HCT116 (cell line): Measurements from ENCODE around the gene NUMB. TPM values are rescaled to one million over a fixed set of nuclear protein-coding genes. Genes with fewer than 3 reads are reported as not detected.

Experiments
- ATAC-seq: fragments of 200-7000 bp; cut with Tn5 transposase; 2 replicates; pipeline ENCODE4 v1.9.1; 2020; ENCODE audit warnings: mild to moderate bottlenecking, moderate library complexity
- BruUV-seq: library from RNA; stranded (reverse); fragments of 400-500 nt; replicated peaks from 2 replicates; lab custom pipeline; 2021; lab: Mats Ljungman, UMichigan
- CTCF ChIA-PET: fragments of 300-600 bp; sonication (Branson Sonifier 250); formaldehyde crosslinking; loops from one replicate; lab custom pipeline; 2021; ENCODE audit warnings: antibody characterized with exemption; lab: Charles Lee
- POLR2A ChIA-PET: fragments of 300-600, 350-600 bp; sonication (Branson Sonifier 250); formaldehyde crosslinking; loops from one replicate; lab custom pipeline; 2021; ENCODE audit warnings: antibody characterized with exemption; lab: Charles Lee
- RAD21 ChIA-PET, 2 experiments: fragments of 300-600 bp; sonication (Branson Sonifier 250); formaldehyde crosslinking; loops; one replicate each; lab custom pipeline; 2023; ENCODE audit warnings: low total read pairs in 2 of 2; ENCODE audit not compliant: uncharacterized antibody in 2 of 2, unreplicated experiment in 2 of 2, low non-redundant PET in 1 of 2; lab: Charles Lee
- DNase-seq: peaks from one replicate; pipeline ENCODE4 v3.0.0-alpha.2; 2010; ENCODE audit warnings: low read depth, low spot score
- H2AFZ ChIP-seq: fragments of 200-600 bp; shearing (Covaris generic), sonication (generic); 2 replicates; pipeline ENCODE4 v1.6.1; 2017; ENCODE audit warnings: low read depth, mixed run types, mixed read lengths, antibody characterized with exemption, low read length; ENCODE audit not compliant: poor library complexity, severe bottlenecking
- H3K27ac ChIP-seq: 2 replicates; pipeline ENCODE4 v1.5.1; 2012; ENCODE audit warnings: low read depth, low read length
- H3K27me3 ChIP-seq: fragments of 200-600 bp; sonication (generic); 2 replicates; pipeline ENCODE4 v1.6.1; 2016; ENCODE audit warnings: mixed run types, low read length, mixed read lengths; ENCODE audit not compliant: insufficient read depth
- H3K36me3 ChIP-seq, 2 experiments: fragments of 200-500 bp in 1 of 2; fragments of 200-600 bp in 1 of 2; sonication (Bioruptor generic) in 1 of 2; sonication (generic) in 1 of 2; 2 replicates each; pipeline versions ENCODE4 v1.5.1 to v1.6.1; 2014 to 2016; ENCODE audit warnings: low read length in 2 of 2, inconsistent platforms in 1 of 2, mixed read lengths in 1 of 2, mixed run types in 1 of 2; ENCODE audit not compliant: insufficient read depth in 2 of 2, control insufficient read depth in 1 of 2
- H3K4me1 ChIP-seq, 2 experiments: fragments of 200-600 bp in 1 of 2; sonication (generic) in 1 of 2; 2 replicates each; pipeline versions ENCODE4 v1.5.1 to v1.6.1; 2012 to 2017; ENCODE audit warnings: low read length in 2 of 2, inconsistent platforms in 1 of 2, mild to moderate bottlenecking in 1 of 2, mixed read lengths in 1 of 2, mixed run types in 1 of 2, moderate library complexity in 1 of 2; ENCODE audit not compliant: insufficient read depth in 2 of 2, control insufficient read depth in 1 of 2
- H3K4me2 ChIP-seq: fragments of 200-600 bp; sonication (generic); 2 replicates; pipeline ENCODE4 v1.6.1; 2017; ENCODE audit warnings: mixed run types, low read length, mixed read lengths
- H3K4me3 ChIP-seq, 2 experiments: fragments of 200-600 bp in 1 of 2; sonication (generic) in 1 of 2; replicated peaks in 1 of 2; 2 replicates each; pipeline ENCODE4 v1.5.1; 2011 to 2016; ENCODE audit warnings: low read length in 2 of 2, control low read depth in 1 of 2, low read depth in 1 of 2, mild to moderate bottlenecking in 1 of 2, mixed read lengths in 1 of 2, mixed run types in 1 of 2
- H3K79me2 ChIP-seq: fragments of 200-600 bp; sonication (generic); 2 replicates; pipeline ENCODE4 v1.6.1; 2017; ENCODE audit warnings: mild to moderate bottlenecking, mixed run types, low read length, moderate library complexity, mixed read lengths; ENCODE audit not compliant: insufficient read depth
- H3K9ac ChIP-seq: fragments of 200-600 bp; sonication (generic); 2 replicates; pipeline ENCODE4 v1.6.1; 2016; ENCODE audit warnings: low read length, mixed read lengths
- H3K9me2 ChIP-seq: fragments of 200-600 bp; sonication (generic), shearing (Covaris generic); 2 replicates; pipeline ENCODE4 v1.6.1; 2017; ENCODE audit warnings: mixed run types, mild to moderate bottlenecking, moderate library complexity; ENCODE audit not compliant: insufficient read depth
- H3K9me3 ChIP-seq, 2 experiments: fragments of 200-500 bp in 1 of 2; fragments of 200-600 bp in 1 of 2; sonication (Bioruptor generic) in 1 of 2; sonication (generic) in 1 of 2; 2 replicates each; pipeline ENCODE4 v1.6.1; 2014 to 2017; ENCODE audit warnings: low read length in 2 of 2, mixed read lengths in 2 of 2, inconsistent platforms in 1 of 2, low read depth in 1 of 2, mild to moderate bottlenecking in 1 of 2, mixed run types in 1 of 2, moderate library complexity in 1 of 2; ENCODE audit not compliant: control insufficient read depth in 1 of 2, insufficient read depth in 1 of 2
- H4K20me1 ChIP-seq: fragments of 200-600 bp; sonication (generic), shearing (Covaris generic); 2 replicates; pipeline ENCODE4 v1.6.1; 2017; ENCODE audit warnings: mixed run types, mild to moderate bottlenecking, moderate library complexity; ENCODE audit not compliant: insufficient read depth
- ELF1 ChIP-seq: IDR thresholded peaks from 2 replicates; pipeline ENCODE4 v1.6.1; 2012; ENCODE audit warnings: low read depth, borderline replicate concordance
- EZH2phosphoT487 ChIP-seq: fragments of 200-600 bp; IDR thresholded peaks from 2 replicates; pipeline ENCODE4 v1.6.1; 2018; ENCODE audit warnings: antibody characterized with exemption, borderline replicate concordance
- FOSL1 ChIP-seq: IDR thresholded peaks from 2 replicates; pipeline ENCODE4 v1.6.1; 2012; ENCODE audit warnings: low read depth
- POLR2A ChIP-seq: IDR thresholded peaks from 2 replicates; pipeline ENCODE4 v1.7.0; 2011; ENCODE audit warnings: borderline replicate concordance; ENCODE audit not compliant: insufficient read depth, insufficient read length; ENCODE audit errors: extremely low read depth
- SIN3A ChIP-seq: IDR thresholded peaks from 2 replicates; pipeline ENCODE4 v1.6.1; 2012; ENCODE audit warnings: low read depth
- YY1 ChIP-seq: IDR thresholded peaks from 2 replicates; pipeline ENCODE4 v1.6.1; 2011; ENCODE audit warnings: low read length, low read depth, moderate library complexity, mild to moderate bottlenecking; ENCODE audit not compliant: insufficient replicate concordance; ENCODE audit errors: extremely low read depth
- intact Hi-C: fragments of 100-400 bp; cut with micrococcal nuclease; formaldehyde crosslinking; loops from 2 replicates; pipeline ENCODE4 v1.10.0; 2022
- total RNA-seq: library from RNA; stranded (reverse); gene quantifications from one replicate; pipeline ENCODE4 v1.2.1, GENCODE V29; 2021; ENCODE audit not compliant: unreplicated experiment
- TF ChIP-seq, protein P1 (sequence below), 3 experiments: fragments of 200-600 bp in 1 of 3; sonication (generic) in 1 of 3; IDR thresholded peaks in 2 of 3; conservative IDR thresholded peaks in 1 of 3; 2 replicates each; pipeline ENCODE4 v1.5.1; 2012 to 2017; ENCODE audit warnings: low read depth in 2 of 3, low read length in 2 of 3, antibody characterized with exemption in 1 of 3, borderline replicate concordance in 1 of 3, control low read depth in 1 of 3, mild to moderate bottlenecking in 1 of 3, mixed read lengths in 1 of 3, mixed run types in 1 of 3, moderate library complexity in 1 of 3; ENCODE audit not compliant: insufficient read depth in 1 of 3

The NUMB gene
- total RNA-seq, 1 experiment from 2014 or later, result 43.0 TPM

DNA sequence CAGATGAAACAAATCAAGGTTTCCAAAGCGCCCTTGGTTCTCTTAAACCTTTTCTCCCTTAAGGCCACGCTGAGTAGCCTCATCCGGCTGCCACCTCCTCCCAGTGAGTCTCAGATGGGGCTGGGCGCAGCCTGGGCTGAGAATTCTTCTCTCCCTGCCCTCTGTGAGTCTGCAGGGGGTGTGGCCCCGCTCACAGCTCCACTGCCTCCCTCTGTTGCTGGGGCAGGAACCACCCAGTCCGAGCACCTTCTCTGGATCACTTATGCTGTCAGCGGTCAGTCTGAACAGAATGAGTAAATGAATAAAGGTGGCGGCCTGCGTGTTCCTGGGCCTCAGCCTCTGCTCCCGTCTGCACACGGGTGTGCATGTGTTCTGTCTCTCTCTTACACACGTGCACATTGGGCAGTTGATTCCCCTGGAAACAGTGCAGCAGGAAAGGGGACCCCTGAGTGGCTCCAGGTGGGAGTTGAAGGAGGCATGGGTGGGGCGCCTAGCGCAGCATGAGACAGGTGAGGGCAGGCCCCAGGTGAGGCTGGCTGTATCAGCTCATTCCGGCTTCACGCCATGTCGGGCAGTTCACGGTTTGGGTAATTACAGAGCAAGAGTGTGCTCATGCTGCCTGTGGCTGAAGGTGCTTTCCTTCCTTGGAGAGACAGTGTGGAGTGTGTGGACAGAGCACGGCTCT, 216.7 kb downstream of the NUMB start:
- ChIA-PET CTCF (no interaction called here), RAD21 (no interaction called here), POLR2A (no interaction called here)
- BruUV-seq, result no TSS peak
- H3K27me3 ChIP-seq, result no peaks in the 10 kb centered on the region
- H3K36me3 ChIP-seq, result no peaks in the 10 kb centered on the region
- no peaks in the 10 kb centered on the region for H3K79me2 ChIP-seq
- ATAC-seq (no peak), DNase-seq (no peak)
- H3K9me2 ChIP-seq, result no peaks in the 10 kb centered on the region
- no peak for TF ChIP-seq POLR2A
- TF ChIP-seq YY1, result no peak
- TF ChIP-seq, protein P1, sequence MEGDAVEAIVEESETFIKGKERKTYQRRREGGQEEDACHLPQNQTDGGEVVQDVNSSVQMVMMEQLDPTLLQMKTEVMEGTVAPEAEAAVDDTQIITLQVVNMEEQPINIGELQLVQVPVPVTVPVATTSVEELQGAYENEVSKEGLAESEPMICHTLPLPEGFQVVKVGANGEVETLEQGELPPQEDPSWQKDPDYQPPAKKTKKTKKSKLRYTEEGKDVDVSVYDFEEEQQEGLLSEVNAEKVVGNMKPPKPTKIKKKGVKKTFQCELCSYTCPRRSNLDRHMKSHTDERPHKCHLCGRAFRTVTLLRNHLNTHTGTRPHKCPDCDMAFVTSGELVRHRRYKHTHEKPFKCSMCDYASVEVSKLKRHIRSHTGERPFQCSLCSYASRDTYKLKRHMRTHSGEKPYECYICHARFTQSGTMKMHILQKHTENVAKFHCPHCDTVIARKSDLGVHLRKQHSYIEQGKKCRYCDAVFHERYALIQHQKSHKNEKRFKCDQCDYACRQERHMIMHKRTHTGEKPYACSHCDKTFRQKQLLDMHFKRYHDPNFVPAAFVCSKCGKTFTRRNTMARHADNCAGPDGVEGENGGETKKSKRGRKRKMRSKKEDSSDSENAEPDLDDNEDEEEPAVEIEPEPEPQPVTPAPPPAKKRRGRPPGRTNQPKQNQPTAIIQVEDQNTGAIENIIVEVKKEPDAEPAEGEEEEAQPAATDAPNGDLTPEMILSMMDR (IDR thresholded peaks at IDR 0.05 in 2 of 3, conservative IDR thresholded peaks at IDR 0.05 in 1 of 3; ENCODE audit: borderline replicate concordance in 1 of 3, insufficient read depth in 1 of 3, low read depth in 2 of 3, low read length in 2 of 3), result no peak
- no peak for TF ChIP-seq SIN3A
- TF ChIP-seq FOSL1, result no peak
- TF ChIP-seq EZH2phosphoT487, result no peak
- no peak for TF ChIP-seq ELF1
- no peak overlapping the region for H3K4me2 ChIP-seq
- H3K27ac ChIP-seq, result no peak overlapping the region
- intact Hi-C loops, result no loop called here
- no peaks in the 10 kb centered on the region for H3K9me3 ChIP-seq
- H2AFZ ChIP-seq, result no peak overlapping the region
- H3K4me1 ChIP-seq, result peaks cover 9 to 18% of the 10 kb centered on the region in 2 experiments
- H4K20me1 ChIP-seq, result no peaks in the 10 kb centered on the region
- no peak overlapping the region for H3K4me3 ChIP-seq
- H3K9ac ChIP-seq, result no peak overlapping the region
